Measurements from ENCODE around the gene ADAT3. TPM values are rescaled to one million over a fixed set of nuclear protein-coding genes. Genes with fewer than 3 reads are reported as not detected.

Gene ADAT3
- total and polyA plus RNA-seq, 11 donors, result 1.2 to 5.1 (median 1.9) TPM

DNA sequence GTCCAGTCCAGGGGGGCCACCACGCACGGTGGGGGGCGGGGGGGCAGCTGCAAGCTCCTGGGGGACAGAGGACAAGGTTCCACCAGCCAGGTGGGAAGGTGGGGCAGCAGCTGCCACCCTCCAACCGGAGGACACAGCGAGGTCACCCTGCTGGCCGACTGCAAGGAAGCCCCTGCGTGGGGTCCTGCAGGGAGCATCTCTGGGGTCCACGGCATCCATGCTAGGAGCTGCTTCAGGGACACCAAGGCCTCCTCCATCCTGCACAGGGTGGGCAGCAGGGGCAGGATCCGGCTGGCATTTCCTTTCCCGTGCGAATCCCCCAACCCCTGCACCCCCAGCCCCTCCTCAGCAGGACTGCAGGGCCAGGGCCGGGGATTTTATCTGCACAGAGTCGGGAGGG is 33.6 kb upstream of the ADAT3 start:
- DNase-seq (no peak), ATAC-seq (no peak)
- Histone ChIP-seq H3K27ac (peak overlapping the region in 1 of 12 donors; percentile 92), H3K9me3 (no peaks in the 10 kb centered on the region), H3K36me3 (peaks cover 0 to 16% (median 10%) of the 10 kb centered on the region in 9 donors), H3K4me3 (no peak overlapping the region), H3K4me1 (peaks cover 9 to 50% (median 39%) of the 10 kb centered on the region in 12 donors), H3K27me3 (no peaks in the 10 kb centered on the region)
- intact Hi-C loops (cut with DNase I), result no loop called here
- TF ChIP-seq POLR2A (IDR thresholded peaks at IDR 0.05), result no peak
- TF ChIP-seq, protein P1, sequence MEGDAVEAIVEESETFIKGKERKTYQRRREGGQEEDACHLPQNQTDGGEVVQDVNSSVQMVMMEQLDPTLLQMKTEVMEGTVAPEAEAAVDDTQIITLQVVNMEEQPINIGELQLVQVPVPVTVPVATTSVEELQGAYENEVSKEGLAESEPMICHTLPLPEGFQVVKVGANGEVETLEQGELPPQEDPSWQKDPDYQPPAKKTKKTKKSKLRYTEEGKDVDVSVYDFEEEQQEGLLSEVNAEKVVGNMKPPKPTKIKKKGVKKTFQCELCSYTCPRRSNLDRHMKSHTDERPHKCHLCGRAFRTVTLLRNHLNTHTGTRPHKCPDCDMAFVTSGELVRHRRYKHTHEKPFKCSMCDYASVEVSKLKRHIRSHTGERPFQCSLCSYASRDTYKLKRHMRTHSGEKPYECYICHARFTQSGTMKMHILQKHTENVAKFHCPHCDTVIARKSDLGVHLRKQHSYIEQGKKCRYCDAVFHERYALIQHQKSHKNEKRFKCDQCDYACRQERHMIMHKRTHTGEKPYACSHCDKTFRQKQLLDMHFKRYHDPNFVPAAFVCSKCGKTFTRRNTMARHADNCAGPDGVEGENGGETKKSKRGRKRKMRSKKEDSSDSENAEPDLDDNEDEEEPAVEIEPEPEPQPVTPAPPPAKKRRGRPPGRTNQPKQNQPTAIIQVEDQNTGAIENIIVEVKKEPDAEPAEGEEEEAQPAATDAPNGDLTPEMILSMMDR (IDR thresholded peaks at IDR 0.05), result no peak
- 89 to 95% (median 93%) methylated on average over 7 to 13 of the region's 13 CpGs for WGBS, 4 donors

DNA sequence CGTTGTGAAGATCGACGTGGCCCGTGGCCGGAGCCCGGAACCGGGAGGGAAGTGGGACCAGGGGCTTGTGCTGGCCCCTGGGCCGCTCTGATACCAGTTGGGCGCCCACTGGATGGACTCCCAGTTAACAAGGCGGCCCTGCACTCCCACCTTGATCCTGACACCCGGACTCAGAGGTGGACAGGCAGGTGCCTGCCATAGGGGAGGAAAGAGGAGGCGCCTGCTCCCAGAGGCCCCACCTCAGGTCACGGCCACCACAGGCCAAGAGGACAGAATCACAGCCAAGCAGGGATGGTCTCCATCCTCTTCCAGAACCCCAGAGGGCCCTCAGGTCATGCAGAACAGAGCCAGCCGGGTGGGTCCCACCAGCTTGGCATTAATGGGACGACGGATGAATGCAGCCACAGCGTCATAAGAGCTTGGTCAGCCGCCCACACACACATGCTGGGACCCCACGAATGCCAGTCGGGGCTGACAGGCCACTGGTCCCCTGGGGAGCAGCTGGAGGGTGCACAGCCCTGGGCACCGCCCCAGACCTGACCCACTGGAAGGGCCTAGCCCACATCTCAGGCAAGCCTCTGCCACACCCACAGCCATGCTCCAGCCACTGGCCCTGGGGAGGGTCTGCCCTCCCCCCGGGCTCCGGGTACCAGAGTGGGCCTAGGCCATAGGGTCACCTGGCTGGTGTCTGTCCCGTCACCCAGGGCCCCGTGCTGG is 32.2 kb upstream of the ADAT3 start:
- TF ChIP-seq POLR2A (IDR thresholded peaks at IDR 0.05), result no peak
- TF ChIP-seq, protein P1 (IDR thresholded peaks at IDR 0.05), result no peak
- no peaks in the 10 kb centered on the region for H3K27me3 ChIP-seq
- DNase-seq, result no peak
- 64 to 78% (median 70%) methylated on average over 9 to 25 of the region's 25 CpGs for WGBS, 4 donors
- peaks cover 0 to 17% (median 10%) of the 10 kb centered on the region in 9 donors for H3K36me3 ChIP-seq
- H3K4me3 ChIP-seq, result peak overlapping the region in 10 of 12 donors; percentile 0 to 100 (median 90)
- H3K9me3 ChIP-seq, result no peaks in the 10 kb centered on the region
- H3K27ac ChIP-seq, result peak overlapping the region; percentile 87 to 98 (median 94)
- intact Hi-C loops (cut with DNase I), result no loop called here
- peak in 2 of 4 donors; percentile 3 to 5 for ATAC-seq
- H3K4me1 ChIP-seq, result peaks cover 11 to 53% (median 41%) of the 10 kb centered on the region in 12 donors

DNA sequence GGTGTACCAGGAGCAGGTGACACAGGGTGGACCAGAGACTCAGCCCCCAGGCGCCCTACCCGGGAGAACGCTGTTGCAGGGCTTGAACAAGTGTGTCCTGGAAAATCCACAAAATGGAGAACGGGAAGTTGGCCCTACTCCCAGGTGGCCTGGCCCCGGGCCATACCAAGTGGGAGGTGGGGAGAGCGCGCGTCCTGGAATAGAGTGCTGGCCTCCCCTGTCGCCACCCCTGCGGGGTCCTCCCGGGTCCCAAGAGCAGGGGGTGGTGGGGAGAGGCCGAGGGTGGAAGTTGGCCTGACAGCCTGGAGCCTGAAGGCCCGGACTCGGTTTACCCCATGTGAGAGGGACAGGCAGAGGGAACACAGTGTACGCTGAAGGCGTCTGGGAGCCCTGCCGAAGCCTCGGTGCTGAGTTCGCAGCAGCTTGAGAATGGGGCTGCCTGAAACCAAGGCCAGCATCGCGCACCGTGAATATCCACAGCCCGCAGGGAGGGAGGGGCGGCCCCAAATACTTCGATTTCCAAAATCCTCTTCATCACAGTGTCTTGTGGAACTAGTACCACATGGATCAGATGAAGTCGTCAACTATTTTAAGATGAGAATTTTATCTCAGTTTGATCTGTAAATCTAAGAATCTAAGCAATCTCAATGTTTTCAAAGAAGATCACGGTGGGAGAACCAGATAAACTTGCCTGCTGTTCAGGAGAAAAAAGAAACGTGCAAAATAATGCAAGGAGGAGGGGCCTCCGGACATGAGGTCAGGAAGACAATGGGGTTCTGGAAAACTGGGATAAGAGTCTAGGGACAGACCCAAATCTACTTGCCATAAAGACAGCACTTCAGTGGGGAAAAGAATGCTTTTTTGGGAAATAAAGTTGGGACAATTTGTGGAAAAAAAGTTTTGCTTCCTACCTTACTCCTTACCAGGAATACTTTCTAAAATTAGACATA is 31.4 kb upstream of the ADAT3 start:
- Histone ChIP-seq H3K27ac (peak overlapping the region; percentile 87 to 98 (median 94)), H3K9me3 (no peaks in the 10 kb centered on the region), H3K4me1 (peaks cover 11 to 58% (median 41%) of the 10 kb centered on the region in 12 donors), H3K27me3 (no peaks in the 10 kb centered on the region), H3K4me3 (peak overlapping the region in 10 of 12 donors; percentile 0 to 100 (median 90)), H3K36me3 (peaks cover 0 to 21% (median 10%) of the 10 kb centered on the region in 9 donors)
- DNase-seq (peak in 4 of 5 donors; percentile 72 to 84 (median 78)), ATAC-seq (peak; percentile 36 to 61 (median 46))
- intact Hi-C loops (cut with DNase I), result no loop called here
- no peak for TF ChIP-seq POLR2A (IDR thresholded peaks at IDR 0.05)
- TF ChIP-seq, protein P1 (IDR thresholded peaks at IDR 0.05), result no peak
- WGBS, 4 donors, result 7 to 25% (median 22%) methylated on average over 23 to 29 of the region's 29 CpGs
